Spleen (tissue), 7 donors: ENCODE data around the gene SACS.

ENCODE experiments used
- CTCF ChIP-seq, 11 experiments: fragments of 200-600 bp in 7 of 11; fragments of 450-650 bp in 4 of 11; sonication (generic) in 4 of 11; IDR thresholded peaks in 8 of 11; conservative IDR thresholded peaks in 3 of 11; 1 replicate in 7 of 11; 2 replicates in 4 of 11; pipeline versions ENCODE4 v1.4.0 to v1.8.0; 2016 to 2021; ENCODE audit warnings: antibody characterized with exemption in 11 of 11, inconsistent platforms in 4 of 11, mild to moderate bottlenecking in 1 of 11
- POLR2A ChIP-seq, 3 donors: fragments of 450-650 bp; IDR thresholded peaks; one replicate each; pipeline ENCODE4 v1.5.1; 2017; ENCODE audit warnings: antibody characterized with exemption in 3 of 3, mild to moderate bottlenecking in 1 of 3
- POLR2AphosphoS5 ChIP-seq, 3 donors: sonication (generic); formaldehyde crosslinking; IDR thresholded peaks; one replicate each; pipeline ENCODE4 v1.5.1; 2017; ENCODE audit warnings: antibody characterized with exemption in 3 of 3
- donor health status: DM: no; HTN: no; CAD: no; lungs with moderate emphysema.
- donor health status: DM: no; HTN: no; CAD: no.
- donor health status: DM: no; HTN: no; CAD: no.

GRCh38 chr13:23344931-23345595 is 88.4 kb downstream of the SACS start:
- no peak for TF ChIP-seq CTCF (IDR thresholded peaks at IDR 0.05 in 8 of 11, conservative IDR thresholded peaks at IDR 0.05 in 3 of 11)
- TF ChIP-seq POLR2A (IDR thresholded peaks at IDR 0.05) = no peak
- TF ChIP-seq POLR2AphosphoS5 (IDR thresholded peaks at IDR 0.05) = no peak
